HG02642 (cell line): Measurements from ENCODE around the gene CMTM4.
"Not testable (repeated sequence)": the region's sequence is repeated elsewhere in the genome, so short reads cannot be mapped to it uniquely, and the experiment has no call there.

Experiments
- ATAC-seq: cut with Tn5 transposase; IDR thresholded peaks from one replicate; pipeline ENCODE4 v1.9.1; 2021; ENCODE audit warnings: mild to moderate bottlenecking; ENCODE audit not compliant: unreplicated experiment, poor library complexity

The CMTM4 gene

DNA sequence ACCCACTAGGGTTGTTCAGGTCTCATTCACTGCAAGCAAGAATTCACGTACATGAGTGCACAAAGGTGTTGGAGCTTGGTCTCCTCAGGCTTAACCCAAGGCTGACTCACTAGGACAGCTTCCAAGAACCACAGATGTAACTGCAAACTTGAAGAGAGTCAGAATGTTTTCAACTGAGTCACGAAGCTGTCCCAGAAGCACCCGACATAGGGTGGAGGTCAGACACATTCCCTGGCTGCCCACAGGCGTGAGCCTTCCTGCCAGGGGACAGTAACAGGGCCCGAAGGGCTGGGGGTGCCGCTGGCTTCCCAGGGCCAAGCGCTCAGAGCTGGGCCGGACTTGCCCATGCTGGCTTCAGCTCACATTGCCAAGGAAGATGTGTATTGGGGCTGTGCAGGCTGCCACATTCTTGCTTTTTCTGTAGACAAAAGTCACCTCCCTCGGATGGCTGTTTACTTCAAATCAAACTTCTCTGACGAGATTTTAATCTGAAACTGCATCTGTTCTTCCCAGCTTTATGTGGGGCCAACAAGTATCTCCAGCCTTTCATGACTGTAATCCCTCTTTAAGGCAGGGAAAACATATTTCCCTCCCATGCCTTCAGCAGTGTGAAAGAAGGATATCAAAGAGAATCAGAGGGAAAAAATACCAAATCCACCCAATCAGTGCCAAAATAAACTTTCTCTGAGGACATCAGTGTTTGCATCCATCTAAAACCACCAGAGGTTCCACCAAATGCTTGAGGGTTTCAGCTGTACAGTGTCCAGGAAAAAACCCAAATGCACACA lies 77.8 kb downstream of the CMTM4 start:
- ATAC-seq = no peak

DNA sequence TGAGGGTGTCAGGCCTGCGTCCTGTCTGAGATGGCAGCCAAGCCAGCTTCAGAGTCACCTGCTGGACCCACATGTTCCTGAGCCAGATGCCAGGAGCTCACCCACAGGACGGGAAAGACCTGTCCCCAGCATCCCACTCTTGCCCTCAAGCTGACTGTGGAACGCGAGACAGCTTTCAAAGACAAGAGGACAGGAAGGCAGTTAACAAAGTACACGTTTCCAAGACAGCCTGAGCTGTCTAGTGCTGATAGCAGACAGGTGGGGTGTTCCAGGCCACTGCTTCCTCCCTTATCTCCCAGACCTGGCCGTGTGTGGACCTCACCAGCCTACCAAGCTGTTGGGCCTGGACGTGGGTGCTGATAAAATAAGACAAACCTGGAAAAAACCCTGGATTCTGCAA lies 78.8 kb downstream of the CMTM4 start:
- no peak for ATAC-seq

DNA sequence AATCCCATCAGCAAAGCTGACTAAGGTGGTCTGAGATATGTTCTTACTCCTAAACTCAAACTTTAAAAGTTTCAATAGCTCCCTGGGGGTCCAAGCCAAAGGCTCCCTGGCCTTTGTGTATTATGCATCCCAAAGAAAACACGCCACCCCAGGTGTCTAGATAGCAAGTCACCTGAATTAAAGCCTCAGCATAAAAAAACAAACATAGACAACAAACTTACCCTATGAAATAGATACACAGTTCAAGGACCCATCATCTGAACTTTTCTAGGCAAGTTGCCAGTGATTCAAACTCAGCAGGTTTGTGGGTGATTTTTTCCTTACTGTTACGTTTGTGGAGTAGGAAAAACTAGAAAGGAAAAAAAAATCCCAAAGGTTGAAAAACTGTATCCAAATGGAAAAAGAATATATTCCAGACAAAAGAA lies 79.5 kb downstream of the CMTM4 start:
- no peak for ATAC-seq

DNA sequence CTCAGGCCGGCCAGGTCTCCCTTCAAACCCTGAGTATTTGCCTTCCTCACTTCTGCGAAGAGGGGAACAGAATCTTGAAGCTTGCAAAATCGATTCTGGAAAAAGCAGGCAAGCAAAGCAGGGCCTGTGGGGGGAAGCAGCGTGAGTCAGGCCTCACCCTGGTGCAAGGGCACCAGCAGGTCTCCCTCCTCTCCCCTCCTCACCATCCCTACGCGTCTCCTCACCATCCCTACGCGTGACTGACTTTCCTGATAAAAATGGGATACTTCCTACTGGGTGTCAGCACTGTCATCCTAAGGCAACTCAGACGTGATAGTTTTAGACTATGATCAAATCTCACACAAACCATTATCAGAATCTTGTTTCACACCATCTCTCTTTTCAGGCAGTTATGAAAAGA lies 80.0 kb downstream of the CMTM4 start:
- no peak for ATAC-seq

DNA sequence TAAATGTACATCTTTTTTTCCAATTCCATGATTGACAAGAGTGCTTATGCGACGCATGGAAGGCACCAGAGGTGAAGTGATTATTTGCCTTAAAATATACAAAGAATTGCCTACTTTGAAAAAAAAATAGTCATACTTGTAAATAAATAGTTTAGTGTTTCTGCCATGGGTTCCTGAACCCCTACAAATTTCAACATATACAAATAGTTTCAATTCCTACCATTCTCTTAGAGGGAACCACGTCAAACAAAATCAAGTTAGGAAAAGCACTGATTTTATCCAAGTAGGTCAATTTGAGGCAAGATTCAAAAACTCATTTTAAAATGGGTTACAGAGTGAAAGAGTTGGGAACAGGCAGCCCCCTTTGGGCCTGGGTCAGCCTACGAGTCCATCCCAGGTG lies 80.4 kb downstream of the CMTM4 start:
- no peak for ATAC-seq

DNA sequence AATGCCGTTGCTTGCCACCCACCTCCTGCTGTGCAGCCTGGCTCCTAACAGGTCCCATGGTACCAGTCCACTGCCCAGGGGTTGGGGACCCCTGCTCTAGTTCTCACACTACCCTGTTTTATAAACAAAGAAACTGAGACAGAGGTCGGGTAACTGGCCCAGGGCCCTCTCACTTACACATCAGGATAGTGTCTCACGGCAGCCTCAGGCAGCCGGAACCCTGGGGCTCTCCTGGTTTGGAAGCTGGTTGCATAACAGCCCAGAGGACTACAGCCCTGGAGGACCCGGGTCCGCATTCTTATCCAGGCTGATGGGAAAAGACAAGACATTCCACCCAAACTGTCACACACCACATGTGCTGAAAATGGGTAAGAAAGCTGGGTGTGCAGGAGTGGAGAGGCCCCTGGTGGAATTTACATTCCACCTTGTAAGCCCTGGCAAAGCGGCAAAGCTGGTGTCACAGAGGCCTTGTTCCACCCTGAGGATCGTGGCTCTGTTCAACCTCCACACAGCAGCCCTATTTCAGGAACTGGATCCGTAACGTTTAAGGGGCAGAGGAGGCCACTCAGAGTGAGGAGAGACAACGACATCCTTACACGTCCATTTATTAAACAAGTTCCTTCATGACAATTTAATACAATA lies 82.3 kb downstream of the CMTM4 start:
- ATAC-seq = no peak

DNA sequence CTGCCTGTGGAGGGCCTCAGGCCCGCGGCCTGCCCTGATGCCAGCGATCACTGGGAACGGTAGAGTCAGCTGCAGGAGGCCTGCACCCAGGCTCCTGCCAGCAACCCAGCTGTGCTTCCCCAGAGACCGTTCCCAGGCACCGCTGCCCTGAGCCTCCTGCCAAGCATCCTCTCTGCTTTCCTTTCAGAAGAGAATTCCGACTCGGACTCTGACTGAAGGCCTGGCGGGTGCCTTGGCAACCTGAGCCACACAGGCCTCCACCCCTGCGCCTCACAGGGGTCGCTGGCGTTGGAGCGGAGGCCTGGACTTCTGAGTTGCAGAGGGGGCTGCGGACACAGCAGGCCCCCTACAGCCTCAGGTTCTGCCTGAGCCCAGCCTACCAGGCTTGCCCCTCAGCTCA lies 84.1 kb downstream of the CMTM4 start:
- no peak for ATAC-seq

DNA sequence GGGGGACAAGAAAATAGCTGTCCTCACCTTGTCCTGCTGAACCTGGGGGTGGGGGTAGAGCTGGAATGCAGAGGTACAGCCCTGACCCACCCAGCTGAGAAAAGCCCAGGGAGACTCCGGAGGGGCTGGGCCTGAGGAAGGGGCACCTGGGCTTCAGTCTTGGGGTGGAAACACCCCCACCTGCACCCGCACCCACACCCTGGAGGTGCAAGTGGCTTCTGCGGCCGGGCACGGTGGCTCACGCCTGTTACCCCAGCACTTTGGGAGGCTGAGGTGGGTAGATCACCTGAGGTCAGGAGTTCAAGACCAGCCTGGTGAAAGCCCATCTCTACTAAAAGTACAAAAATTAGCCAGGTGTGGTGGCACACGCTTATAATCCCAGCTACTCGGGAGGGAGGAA lies 84.6 kb downstream of the CMTM4 start:
- not testable (repeated sequence) for ATAC-seq

DNA sequence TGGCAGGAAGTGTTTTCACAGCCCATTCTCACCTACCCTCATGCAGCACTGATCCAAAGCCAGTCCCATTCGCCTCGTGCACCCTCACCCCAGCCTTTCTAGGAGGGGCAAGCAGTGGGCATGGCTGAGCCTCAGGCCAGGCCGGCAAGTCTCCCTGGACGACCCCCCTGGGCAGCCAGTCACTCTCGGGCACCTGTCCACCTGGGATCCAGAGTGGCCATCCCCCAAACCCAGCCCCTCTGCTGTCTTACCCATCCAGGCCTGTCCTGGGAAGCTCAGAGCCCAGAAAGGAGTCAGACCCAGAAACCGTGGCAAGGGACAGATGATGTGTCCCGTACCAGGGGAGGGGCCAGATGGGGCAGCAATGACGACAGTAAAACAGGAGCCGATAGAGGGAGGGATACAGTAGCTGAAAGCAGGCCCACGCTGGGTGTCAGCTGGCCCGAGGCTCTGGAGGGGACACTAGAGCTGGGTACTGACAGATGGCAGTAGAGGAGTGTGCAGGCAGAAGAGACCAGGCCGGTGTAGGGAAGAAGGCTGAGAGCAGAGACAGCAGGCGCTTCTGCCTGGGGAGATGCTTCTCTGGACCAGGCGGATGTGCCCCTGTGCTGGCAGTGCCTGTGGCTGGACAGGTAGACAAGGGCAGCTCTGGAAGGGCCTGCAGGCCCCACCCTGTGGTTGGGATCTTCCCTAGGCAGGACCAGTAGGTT lies 86.3 kb downstream of the CMTM4 start:
- no peak for ATAC-seq

DNA sequence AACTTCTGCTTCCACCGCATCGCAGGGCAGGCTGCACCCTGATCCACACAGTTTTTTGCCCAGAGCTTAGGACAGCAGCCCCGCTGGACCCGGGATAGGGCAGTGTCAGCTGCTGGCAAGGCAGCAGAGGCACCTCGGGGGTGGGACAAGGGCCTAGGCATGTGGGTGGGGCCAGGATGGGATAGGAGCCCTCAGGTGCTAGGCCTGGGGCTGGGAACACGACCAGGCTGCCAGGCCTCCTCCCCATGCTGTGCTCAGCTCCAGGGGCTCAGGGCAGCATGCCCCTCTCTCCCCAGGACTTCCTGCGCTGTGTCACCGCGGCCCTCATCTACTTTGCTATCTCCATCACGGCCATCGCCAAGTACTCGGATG lies 87.4 kb downstream of the CMTM4 start:
- no peak for ATAC-seq

DNA sequence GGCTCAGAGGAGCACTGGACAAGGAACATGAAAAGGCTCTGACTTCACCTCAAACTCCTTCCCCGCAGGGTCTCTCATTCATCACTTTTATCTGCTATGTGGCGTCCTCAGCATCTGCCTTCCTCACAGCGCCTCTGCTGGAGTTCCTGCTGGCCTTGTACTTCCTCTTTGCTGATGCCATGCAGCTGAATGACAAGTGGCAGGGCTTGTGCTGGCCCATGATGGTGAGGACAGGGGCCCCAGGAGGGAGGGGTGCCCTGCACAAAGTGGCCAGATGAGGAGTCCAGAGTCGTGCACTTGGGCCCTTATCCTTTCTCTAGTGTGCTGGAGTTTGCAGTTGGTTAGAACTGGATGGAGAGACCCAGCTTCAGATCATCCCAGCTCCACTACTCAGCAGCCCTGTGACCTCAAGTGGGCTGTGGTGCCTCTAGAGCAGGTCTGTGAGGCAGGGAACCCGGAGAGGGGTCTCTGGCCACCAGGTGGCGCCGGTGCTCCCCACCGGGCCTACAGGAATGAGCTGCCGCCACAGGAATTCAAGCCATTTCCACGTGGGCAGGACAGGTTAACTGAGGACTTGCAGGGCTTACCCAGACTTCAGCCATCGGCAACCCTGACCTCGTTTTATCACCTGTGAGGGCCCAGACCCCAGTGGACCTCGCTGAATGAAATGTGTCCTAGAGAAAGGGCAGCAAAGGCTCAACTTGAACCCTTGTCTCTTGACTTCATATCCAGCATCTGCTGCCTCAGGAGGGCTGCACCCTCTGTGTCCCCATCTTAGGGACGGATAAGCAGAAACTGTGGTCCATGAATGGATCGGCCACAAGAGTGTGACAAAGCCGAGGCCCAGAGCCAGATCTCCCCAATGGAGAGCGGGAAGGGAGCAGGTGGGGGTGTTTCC lies 88.1 kb downstream of the CMTM4 start:
- peak; percentile 45 for ATAC-seq

DNA sequence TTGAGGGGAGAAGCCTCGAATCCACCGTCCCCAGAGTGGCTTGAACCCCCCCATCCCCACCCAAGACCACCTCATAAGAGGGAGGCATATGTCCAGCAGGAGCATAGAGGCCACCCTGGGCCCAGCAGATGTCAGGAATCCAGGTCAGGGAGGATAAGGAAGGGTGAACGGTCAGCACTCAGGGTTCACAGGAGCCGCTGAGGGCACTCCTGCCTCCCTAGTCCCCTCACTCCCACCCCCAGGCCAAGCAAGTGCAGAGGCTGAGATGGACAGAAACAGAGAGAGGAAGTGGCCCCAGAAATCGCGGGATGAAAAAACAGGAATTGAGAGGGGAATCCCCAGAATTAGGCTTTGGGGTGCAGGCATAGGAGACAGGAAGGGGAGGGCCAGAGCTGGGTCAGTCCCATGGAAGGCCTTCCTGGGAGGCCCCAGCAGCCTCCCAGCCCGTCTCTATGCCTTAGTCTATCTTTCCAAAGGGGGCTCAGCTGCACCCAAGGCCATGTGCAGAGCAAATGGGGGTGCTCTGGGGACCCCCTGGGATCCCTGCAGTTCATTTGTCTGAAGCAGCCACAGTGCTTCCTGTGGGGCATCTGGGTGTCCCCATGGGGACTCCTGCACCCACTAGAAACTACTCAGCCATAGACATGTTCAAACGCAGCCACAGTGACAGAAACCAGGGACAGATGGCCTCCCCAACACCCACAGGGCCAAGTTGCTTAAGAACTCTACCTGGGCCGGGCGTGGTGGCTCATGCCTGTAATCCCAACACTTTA lies 90.4 kb downstream of the CMTM4 start:
- peak; percentile 53 for ATAC-seq

DNA sequence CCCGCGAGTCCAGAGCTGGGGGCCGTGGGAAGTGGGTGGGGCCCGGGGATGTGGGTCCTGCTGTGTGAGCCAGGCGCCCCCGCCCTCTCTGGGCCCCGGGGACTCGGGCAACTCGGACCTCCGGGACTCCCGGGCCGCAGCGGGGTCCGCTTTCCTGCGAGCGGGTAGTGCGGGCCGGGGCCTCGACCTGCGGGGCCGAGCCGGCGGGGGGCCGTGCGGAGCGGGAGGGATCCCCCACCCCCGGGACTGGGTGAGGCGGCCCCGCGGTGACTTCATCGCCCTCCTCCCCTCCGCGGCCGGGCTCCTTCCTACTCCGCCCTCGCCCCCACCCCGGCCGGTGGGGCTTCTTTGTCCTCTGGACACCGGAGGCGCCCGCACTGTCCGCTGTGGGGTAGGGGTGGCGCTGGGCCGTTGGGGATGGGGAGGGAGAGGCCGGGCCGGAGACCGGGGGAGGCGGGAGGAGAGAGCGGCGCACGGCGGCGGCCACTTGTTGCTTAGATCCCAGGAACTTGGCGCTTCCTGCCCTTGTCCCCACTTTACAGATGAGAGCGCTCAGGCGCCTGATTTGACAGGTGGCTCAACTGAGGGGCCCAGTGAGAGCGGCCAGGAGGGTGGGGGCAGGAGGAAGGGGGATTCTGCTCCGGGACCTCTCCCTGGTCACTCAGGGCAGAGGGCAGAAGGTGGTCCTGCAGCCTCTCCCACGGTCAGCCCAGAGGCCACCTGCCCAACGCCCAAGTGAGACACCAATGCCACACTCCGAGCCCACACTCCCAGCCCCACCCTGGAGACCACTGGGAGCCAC lies 91.2 kb downstream of the CMTM4 start:
- no peak for ATAC-seq

DNA sequence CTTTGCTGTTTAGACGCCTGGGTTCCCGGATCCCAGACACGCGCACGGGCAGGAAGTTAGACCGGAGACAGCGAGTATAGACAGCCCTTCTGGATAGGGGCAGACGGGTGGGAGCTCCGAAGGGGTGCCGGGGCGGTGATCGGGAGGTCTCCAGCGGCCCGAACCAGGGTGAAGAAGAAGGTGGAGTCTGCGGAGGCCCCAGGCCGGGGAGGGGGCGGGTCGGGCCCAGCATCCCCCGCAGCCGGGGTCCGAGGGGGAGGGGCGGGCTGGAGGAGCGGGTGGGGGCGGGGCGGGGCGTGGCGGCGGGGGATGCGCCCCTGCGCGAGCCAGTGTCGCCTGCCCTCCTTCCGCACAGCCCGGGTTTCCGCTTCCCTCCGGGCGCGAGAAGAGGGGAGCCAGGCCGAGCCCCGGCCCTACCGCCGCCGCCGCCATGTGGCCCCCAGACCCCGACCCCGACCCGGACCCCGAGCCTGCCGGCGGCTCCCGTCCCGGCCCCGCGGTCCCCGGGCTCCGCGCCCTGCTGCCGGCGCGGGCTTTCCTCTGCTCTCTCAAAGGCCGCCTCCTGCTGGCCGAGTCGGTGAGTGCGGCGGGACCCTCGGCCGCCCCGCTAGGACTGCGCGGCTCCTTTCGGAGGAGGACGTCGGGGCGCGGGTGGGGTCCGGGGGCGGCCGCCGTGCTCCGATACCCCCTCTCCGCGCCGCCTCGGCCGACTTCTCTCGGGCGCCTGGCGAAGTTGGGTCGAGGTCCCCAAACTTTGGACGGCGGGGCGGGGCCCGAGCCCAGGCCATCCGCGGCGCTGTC lies 92.0 kb downstream of the CMTM4 start, which contains the start of gene CMTM3:
TSS of gene CMTM3 (plus strand) at position 329 of the 801 bp plus-strand sequence. CDS start at position 431, 102 bp downstream.
- peak; percentile 56 for ATAC-seq

DNA sequence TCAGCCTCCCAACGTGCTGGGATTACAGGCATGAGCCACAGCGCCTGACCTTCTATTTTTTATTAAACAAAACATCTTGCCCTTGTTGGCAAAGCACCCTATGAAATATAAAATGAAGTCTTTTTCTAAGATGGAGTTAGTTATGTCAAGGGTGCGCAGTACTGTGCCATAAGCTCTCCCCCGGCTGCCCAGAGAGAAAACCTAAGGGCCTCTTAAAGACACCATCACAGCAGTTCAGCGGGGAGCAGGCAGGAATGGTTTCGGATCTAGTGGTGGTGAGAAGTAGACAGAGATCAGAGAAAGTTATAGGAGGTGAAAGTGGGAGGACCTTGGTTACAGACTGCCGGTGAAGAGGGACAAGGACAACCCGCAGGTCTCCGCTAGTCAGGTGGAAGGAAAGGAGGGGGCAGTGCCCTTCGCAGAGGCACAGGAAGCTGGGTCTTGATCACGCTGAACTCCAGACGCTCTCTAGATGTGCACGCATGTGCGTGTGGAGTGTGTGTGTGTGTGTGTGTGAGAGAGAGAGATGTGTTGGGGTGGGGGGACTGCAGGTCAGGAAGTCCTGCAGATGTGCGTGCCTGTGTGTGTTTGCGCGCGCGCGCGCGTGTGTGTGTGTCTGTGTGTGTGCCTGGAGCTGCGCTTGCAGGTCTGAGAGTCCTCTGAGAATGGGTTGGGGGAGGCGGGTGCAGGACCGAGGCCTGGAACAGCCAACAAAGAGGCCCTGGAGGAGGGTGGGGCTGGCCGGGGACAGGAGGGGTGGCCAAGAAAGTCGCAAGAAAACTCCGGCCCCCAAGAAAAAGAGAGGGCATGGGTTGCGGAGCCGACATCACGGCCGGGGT lies 92.8 kb downstream of the CMTM4 start:
- no peak for ATAC-seq

DNA sequence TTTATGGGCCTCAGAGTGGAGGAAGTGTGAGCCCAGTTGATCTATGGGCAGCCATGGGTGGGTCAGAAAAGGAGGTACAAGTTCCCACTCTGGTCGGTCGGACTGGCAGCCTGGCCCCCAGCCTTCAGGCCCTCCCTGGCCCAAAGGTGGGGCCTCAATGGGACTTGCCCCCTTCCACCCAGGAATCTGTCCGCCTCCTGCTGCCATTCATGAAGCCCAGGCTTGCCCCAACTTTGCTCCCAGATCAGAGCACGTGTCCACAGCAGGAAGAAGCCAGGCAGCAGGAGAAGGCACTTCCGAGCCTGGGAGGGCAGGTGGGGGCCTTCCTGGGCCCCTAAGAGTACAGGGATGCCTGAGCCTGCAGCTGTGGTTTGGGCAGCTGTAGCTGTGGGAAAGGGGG lies 95.1 kb downstream of the CMTM4 start:
- ATAC-seq = no peak

DNA sequence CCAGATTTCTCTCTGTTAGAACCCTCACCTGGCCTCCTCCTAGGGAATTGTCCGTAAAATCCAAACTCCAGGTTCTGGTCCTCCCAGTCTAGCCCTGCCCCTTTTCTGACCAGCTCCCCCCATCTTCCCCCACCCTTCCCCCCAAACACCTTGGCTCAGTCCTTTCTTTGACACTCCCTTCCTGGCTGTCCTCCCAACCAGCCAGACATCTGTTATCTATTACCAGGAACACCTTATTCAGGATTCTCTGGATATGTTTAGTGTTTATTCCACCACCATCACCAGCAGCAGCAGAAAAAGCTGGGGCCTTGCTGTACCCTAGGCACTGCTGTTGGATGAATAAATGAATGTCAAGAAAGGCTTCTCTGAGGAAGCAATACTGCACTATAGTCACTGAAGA lies 96.1 kb downstream of the CMTM4 start:
- ATAC-seq = no peak
